ENCODE results near the gene RIF1. TPM values are rescaled to one million over a fixed set of nuclear protein-coding genes. Genes with fewer than 3 reads are reported as not detected.

Gene RIF1, protein sequence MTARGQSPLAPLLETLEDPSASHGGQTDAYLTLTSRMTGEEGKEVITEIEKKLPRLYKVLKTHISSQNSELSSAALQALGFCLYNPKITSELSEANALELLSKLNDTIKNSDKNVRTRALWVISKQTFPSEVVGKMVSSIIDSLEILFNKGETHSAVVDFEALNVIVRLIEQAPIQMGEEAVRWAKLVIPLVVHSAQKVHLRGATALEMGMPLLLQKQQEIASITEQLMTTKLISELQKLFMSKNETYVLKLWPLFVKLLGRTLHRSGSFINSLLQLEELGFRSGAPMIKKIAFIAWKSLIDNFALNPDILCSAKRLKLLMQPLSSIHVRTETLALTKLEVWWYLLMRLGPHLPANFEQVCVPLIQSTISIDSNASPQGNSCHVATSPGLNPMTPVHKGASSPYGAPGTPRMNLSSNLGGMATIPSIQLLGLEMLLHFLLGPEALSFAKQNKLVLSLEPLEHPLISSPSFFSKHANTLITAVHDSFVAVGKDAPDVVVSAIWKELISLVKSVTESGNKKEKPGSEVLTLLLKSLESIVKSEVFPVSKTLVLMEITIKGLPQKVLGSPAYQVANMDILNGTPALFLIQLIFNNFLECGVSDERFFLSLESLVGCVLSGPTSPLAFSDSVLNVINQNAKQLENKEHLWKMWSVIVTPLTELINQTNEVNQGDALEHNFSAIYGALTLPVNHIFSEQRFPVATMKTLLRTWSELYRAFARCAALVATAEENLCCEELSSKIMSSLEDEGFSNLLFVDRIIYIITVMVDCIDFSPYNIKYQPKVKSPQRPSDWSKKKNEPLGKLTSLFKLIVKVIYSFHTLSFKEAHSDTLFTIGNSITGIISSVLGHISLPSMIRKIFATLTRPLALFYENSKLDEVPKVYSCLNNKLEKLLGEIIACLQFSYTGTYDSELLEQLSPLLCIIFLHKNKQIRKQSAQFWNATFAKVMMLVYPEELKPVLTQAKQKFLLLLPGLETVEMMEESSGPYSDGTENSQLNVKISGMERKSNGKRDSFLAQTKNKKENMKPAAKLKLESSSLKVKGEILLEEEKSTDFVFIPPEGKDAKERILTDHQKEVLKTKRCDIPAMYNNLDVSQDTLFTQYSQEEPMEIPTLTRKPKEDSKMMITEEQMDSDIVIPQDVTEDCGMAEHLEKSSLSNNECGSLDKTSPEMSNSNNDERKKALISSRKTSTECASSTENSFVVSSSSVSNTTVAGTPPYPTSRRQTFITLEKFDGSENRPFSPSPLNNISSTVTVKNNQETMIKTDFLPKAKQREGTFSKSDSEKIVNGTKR (N-terminal part only)
- 100 to 1,000 TPM in 4 of 10 donors, 10 to 100 TPM in 6; 32.8 to 132 (median 62.5) TPM for polyA plus RNA-seq (ENCODE audit: insufficient read length in 10 of 10)
- long read RNA-seq, donor 1, partial matches to known transcripts = 899 of 899 reads
- long read RNA-seq, donor 1, other reads (novel, unspliced or antisense) = 0 of 899 reads
- long read RNA-seq, donor 2 = 0 reads
- long read RNA-seq, donor 3 = 0 reads
- long read RNA-seq, donor 4, partial matches to known transcripts = 481 of 481 reads
- long read RNA-seq, donor 4, other reads (novel, unspliced or antisense) = 0 of 481 reads
- long read RNA-seq, donor 5, partial matches to known transcripts = 445 of 445 reads
- long read RNA-seq, donor 5, other reads (novel, unspliced or antisense) = 0 of 445 reads
- long read RNA-seq, donor 6, partial matches to known transcripts = 1,145 of 1,145 reads
- long read RNA-seq, donor 6, other reads (novel, unspliced or antisense) = 0 of 1,145 reads
- long read RNA-seq, donor 7, partial matches to known transcripts = 501 of 507 reads
- long read RNA-seq, donor 7, other reads (novel, unspliced or antisense) = 6 of 507 reads
- long read RNA-seq, donor 8 = 0 reads
- long read RNA-seq, donor 9 = 0 reads

DNA sequence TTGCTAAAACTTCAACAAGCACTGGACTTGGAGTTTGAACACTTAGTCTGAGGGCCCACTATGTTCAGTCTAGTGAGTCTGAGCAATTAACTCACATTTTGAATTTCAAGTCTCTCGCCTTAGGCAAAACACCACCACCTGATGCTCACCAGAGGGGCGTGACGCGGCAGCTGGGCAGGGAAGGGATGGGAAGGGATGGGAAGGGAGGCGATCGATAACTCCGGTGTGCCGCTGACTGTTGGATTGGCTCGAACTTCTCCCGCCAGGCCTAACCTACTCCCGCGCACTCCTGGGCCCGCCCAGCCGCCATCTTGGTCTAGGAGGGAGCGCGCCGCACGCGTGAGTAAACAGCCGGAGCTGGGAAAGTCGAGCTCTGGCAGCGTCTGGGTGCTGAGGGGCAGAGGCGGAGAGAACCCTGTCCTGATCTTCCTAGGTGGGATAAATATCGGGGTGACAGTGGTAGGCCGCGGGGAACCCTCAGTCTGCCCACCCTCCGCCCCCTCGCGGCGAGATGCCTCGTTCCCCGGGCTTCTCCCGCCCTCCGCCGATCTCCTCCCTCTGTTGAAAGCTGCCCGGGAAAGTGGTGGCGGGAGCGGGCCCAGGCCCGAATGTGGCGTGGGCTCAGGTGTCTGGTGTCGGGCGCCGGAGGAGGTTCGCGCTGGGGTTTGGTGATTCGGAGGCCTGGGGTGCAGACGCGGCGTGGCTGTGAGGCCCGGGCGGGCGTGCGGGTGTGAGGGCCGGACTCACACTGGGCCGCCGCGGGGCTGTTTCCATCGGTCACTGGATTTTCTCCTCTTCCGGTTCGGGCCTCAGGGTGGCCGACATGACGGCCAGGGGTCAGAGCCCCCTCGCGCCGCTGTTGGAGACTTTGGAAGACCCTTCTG, at the start of gene RIF1:
Gene RIF1 (plus strand): TSS at position 302 of the 884 bp plus-strand sequence. CDS start 522 bp downstream, at position 824.
- peak; percentile 91 to 97 (median 92) for DNase-seq

DNA sequence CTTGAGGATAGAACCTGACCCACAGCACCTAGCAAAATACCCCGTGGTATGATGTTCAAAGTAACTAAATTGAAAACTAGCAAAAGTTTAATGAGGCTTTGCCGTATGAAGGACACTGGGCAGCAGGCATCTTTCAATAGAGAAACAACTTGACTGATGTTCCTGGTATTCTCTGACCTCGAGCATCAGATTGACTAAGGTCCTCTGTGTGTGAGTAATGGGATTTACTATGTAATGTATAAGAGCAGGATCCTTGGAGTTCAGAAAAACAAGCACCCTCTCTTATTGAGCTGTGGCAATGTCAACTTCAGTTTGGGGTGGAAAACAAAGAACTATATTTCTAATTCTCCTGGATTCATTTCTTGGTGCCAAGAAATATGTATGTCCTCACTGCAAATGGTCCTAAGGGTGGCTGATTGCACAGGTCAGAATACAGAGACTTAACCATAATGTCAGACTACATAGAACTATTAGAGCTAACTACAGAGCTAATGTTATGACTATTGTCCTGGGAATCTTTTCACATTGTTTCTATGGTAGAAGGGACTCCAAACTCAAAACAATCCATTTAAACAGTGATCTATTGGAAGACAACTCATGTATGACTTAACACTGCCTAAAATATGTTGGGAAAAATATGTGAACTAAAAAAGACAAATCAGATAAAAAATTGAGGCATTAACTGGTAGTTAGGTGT, 47.9 kb upstream of the RIF1 start:
- peak in 2 of 3 donors; percentile 58 to 73 for DNase-seq

DNA sequence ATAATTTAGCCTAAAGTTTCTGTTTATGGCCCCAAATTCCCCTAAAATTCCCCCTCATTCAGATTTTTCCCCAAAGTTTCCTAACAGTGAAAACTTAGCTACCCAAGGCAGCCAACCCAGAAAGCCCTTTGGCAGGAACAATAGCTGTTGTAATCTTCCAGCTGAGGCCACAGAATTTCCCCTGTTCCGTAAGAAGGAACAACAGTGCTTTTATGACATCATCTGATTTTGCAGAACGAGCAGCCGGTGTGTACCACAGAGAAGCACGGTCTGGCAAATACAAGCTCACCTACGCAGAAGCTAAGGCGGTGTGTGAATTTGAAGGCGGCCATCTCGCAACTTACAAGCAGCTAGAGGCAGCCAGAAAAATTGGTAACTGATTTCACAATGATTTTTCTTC, 46.0 kb upstream of the RIF1 start:
- peak in 2 of 3 donors; percentile 63 to 82 for DNase-seq

DNA sequence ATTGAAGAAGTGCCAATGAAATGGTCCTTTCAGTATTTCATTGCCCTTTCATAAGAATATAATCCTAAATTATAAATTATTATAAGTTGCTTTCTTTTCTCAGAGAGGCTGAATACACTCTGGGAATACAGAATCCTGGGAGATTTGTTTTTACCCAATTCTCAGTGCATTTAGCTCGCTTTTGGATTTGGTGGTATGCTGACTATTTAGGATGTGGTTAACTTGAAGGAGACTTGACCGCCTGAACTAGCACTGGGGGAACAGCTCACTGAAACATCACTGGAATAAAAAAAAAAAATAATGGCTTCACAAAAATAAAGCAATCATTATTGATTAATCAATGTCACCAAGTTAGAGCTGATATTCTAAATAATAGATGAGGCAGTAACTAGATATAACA, 42.1 kb upstream of the RIF1 start:
- DNase-seq = no peak

DNA sequence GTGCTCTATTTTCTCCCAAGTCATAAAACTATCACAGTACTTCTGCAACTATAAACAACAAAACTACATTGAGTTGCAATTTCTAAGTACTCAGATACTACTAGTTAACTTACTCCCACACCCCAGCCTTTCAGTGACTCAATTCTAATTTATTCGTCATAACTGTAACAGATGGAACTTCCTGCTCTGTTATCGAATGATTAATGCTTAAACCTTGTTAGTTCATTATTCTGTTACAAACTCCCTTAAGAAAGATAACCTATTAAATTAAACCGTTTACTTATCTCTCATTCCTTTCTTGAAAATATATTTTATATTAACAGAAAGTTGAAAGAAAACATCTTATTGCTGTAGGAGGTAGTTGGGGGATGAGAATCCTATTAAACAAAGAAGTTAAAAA, 35.3 kb upstream of the RIF1 start:
- no peak for DNase-seq

DNA sequence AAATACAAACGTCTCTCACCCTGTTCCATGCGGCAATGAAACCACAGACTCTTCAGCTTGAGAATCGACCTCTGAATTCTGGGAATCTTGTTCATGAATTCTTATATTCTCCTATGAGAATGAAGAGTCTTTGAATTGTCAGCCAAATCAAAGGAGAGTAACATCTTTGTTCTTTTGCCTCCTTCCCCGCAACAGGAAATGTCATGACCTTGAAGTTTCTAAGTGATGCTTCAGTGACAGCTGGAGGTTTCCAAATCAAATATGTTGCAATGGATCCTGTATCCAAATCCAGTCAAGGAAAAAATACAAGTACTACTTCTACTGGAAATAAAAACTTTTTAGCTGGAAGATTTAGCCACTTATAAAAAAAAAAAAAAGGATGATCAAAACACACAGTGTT, 30.5 kb upstream of the RIF1 start:
- DNase-seq = no peak

DNA sequence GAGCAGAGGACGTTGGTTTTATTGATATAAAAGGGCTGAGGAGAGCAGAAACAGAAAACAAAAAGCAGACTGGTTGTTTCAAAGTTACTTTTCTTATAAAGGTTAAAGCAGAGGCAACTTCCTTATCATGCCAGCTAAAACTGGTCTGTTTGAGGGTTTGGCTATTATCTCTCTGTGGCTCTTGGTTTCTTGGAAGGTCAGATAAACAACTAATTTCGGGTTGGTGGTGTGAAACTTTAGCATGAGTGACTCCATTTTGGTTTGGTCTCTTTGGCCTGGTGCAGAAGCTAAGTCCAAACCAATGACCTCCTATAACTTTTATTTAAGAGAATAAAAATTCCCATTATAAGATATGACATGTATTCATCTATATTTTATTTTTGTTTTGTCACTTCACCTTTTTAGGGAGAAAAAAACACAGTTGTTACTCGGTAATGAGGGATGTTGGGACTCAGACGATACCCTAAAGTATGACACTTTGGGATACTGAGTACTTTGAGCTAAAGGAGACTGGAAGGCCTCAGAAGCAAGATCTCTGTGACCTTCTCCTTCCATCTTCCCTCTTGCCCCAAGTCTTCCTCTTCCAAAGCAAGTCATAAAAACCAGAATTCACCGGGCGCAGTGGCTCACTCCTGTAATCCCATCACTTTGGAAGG, 29.0 kb upstream of the RIF1 start:
- DNase-seq = no peak

DNA sequence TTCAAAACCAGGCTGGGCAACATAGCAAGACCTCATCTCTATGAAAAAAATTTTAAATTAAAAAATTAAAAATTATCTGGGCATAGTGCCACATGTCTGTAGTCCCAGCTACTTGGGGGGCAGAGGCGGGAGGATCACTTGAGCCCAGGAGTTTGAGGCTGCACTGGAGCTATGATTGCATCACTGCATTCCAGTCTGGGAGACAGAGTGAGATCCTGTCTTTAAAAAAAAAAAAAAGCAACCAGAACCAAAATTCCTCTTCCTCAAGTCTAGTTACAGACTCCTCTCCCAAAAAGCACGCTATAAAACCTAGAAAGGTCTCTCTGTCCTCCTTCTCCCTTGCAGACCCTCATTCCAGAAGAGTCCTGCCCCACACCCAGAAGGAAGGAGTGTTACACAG, 28.4 kb upstream of the RIF1 start:
- no peak for DNase-seq

DNA sequence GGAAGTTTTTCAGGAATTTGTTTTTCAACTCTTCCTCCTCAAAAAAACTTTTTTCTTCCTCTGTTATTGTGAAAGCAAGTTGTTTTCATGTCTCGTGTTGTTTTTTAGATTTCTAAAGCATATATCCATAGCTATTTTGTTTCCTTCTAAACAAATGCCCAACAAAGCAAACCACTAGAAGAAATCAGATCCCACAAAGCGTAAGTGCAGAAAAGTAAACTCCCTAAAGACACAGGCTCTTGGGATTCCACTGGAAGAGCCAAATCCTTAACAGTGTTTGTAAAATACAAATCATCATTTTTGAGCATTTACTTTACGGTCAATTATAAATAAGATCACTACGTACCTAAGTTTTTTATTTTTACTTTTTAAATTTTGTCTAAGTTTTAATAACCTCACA, 21.7 kb upstream of the RIF1 start:
- no peak for DNase-seq

DNA sequence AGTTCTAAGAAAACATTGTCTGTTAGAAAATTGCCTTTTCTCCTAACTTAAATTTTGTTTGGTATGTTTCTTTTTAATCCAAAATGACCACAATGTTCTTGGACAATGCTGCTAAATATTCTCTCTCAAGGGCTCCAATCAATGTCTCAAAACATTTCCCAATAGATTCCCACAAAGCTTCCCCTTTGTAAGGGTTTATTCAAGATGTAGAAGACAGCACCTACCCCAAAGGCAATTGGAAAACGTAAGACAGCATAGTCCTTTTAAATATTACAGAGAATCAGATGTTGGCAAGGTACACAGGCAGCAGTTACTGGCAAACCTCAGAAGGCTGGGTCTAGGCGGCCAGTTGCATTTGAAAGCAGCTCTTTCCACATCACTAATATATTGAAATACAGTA, 18.3 kb upstream of the RIF1 start:
- DNase-seq = no peak

DNA sequence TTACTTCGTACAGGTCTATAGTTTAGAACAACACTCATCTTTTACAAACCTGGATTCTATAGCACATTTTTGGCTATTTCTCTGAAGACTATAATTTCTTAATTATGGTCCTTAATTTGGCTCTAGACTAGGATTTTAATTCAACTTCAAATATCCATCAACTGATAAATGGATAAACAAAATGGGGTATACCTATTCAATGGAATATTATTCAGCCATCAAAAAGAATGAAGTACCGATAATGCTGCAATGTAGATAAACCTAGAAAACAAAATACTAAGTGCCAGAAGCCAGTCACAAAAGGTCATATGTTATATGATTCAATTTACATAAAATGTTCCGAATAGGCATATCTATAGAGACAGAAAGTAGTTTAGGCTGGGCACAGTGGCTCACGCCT, 15.2 kb upstream of the RIF1 start:
- no peak for DNase-seq

DNA sequence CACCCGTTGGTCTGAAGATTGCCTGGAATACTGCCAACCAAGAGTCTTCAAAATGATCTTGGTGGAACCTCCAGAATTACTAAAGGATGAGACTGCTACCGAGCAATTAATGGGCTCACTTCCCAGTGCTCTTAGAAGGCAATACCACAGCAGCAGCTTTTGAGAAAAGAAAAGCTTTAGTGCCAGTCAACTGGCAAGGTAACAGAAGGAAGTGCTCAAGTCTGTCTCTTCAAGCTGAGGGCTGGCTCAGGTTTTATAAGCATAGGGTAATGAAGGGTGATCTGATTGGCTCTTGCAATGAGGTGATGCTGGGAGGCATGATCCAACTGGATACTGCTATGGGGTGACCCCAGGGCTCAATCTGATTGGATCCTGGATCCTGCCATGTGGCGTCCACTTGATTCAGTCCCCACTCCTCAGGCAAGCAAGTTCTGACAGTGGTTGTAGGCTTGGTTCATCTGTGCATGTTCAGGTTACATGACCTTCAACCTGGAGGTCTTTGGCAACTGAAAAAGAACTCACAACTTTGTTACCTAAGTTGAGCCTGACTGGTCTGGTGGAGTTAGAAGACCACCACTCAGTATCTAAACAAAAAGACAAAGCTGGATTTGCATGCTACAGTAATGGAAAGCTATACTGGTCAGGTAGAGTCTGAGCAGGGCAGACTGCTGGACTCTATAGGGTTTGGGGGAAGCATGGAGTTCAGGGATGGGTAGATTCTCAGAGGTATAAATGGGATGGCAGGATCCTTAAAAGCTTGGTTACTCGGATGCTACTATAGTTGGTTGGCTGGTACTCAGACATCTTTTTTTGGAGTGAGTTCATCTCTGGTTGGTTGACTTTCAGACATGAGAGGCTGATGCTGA, 14.0 kb upstream of the RIF1 start:
- no peak for DNase-seq

DNA sequence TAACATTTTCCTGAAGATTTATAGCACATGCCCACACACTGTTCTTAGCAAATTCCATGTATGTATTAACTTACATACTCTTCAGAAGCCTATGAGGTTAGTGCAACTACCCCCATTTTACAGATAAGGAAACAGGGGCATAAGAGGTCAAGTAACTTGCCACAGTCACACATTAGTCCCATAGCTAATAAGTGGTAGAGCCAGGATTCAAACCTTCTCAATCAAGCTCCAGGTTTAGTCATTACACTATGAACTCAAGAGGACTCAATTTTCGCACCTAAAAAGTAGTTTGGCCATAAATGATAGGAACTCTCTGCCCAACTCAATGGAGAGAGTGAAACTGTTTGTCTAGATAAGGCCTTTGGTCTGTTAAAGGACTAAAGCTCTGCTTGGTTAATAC, 9.7 kb upstream of the RIF1 start:
- no peak for DNase-seq

DNA sequence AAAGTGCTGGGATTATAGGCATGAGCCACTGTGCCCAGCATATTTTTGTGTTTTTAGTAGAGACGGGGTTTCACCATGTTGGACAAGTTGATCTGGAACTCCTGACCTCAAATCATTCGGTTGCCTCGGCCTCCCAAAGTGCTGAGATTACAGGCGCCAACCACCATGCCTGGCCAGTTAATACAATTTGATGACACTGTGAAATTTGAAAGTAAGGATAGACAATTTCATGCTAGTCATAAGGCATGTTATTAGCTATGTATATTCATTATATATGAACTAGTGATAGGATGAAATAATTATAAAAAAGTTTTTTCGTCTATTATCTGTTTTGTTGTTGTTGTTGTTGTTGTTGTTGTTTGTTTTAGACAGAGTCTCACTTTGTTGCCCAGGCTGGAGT, 8.6 kb upstream of the RIF1 start:
- no peak for DNase-seq

DNA sequence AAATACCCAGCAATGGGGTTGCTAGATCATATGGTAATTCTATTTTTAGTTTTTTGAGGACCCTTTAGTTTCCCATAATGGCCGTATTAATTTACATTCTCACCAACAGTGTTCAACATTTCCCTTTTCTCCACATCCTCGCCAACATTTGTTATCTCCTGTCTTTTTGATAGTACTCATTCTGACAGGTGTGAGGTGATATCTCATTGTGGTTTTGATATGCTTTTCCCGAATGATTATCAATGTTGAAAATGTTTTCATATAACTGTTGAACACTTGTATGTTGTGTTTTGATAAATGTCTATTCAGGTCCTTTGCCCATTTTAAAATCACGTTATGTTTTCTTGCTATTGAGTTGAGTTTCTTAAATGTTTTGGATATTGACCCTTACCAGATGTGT, 5.8 kb upstream of the RIF1 start:
- no peak for DNase-seq

DNA sequence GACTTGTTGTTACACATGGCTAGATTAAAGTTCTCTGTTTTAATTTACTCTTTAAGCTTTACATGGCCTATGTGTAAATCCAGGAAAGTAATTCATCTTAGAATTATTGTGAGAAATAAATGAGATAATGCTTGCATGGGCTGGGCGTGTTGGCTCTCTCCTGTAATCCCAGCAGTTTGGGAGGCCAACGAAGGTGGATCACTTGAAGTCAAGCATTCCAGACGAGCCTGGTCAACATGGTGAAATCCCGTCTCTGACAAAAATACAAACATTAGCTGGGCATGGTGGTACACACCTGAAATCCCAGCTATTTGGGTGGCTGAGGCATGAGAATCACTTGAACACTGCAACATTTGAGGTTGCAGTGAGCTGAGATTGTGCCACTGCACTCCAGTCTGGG, 4.3 kb upstream of the RIF1 start:
- DNase-seq = no peak

DNA sequence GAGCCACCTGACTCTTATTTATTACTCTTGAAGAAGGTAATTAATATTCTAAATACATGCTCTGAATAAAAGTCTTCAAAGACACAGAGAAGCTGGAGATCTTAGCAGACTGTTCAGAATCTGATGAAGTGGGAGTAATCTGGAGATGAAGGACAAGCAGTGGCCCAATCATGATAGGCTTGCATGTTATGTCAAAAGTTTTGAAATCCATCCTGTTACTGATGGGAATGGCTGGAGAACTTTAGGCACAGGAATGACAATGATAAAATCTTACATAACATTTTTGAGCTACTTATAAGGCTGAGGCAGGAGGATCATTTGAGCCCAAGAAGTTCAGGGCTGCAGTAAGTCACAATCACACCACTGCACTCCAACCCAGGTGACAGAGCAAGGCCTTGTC, 2.4 kb upstream of the RIF1 start:
- DNase-seq = no peak
